ENCODE results near the gene PTPN23. TPM values are rescaled to one million over a fixed set of nuclear protein-coding genes. Genes with fewer than 3 reads are reported as not detected.

The PTPN23 gene
- total RNA-seq, 3 donors from 2014 or later, result 34.9 to 44.8 (median 42.2) TPM

- Mint-ChIP-seq H3K4me3 (no peak overlapping the region), H3K27me3 (ENCODE audit: low read depth) (no peaks in the 10 kb centered on the region), H3K4me1 (ENCODE audit: low read depth) (no peaks in the 10 kb centered on the region), H3K9me3 (no peaks in the 10 kb centered on the region), H3K36me3 (ENCODE audit: insufficient read depth) (peaks cover 25% of the 10 kb centered on the region)
- DNase-seq, result no peak
- ATAC-seq, result no peak
Measured at GRCh38 chr3:47414666-47415587, 34.1 kb downstream of the PTPN23 start.

GRCh38 chr3:47416041-47416440, 35.2 kb downstream of the PTPN23 start:
- peaks cover 25% of the 10 kb centered on the region for H3K36me3 Mint-ChIP-seq (ENCODE audit: insufficient read depth)
- no peak for ATAC-seq
- H3K9me3 Mint-ChIP-seq, result no peaks in the 10 kb centered on the region
- peaks cover 4% of the 10 kb centered on the region for H3K4me1 Mint-ChIP-seq (ENCODE audit: low read depth)
- no peaks in the 10 kb centered on the region for H3K27me3 Mint-ChIP-seq (ENCODE audit: low read depth)
- DNase-seq, result no peak
- H3K4me3 Mint-ChIP-seq, result no peak overlapping the region

GRCh38 chr3:47418167-47419082, 37.6 kb downstream of the PTPN23 start:
- ATAC-seq (no peak), DNase-seq (no peak)
- peaks cover 16% of the 10 kb centered on the region for H3K4me1 Mint-ChIP-seq (ENCODE audit: low read depth)
- peaks cover 18% of the 10 kb centered on the region for H3K36me3 Mint-ChIP-seq (ENCODE audit: insufficient read depth)
- no peak overlapping the region for H3K4me3 Mint-ChIP-seq
- H3K27me3 Mint-ChIP-seq (ENCODE audit: low read depth), result no peaks in the 10 kb centered on the region
- H3K9me3 Mint-ChIP-seq, result no peaks in the 10 kb centered on the region

- ATAC-seq, result no peak
- H3K4me1 Mint-ChIP-seq (ENCODE audit: low read depth), result peaks cover 16% of the 10 kb centered on the region
- no peaks in the 10 kb centered on the region for H3K27me3 Mint-ChIP-seq (ENCODE audit: low read depth)
- H3K4me3 Mint-ChIP-seq, result no peak overlapping the region
- no peaks in the 10 kb centered on the region for H3K9me3 Mint-ChIP-seq
- H3K36me3 Mint-ChIP-seq (ENCODE audit: insufficient read depth), result peaks cover 18% of the 10 kb centered on the region
- no peak for DNase-seq
Measured at GRCh38 chr3:47419083-47420043, 38.5 kb downstream of the PTPN23 start.

- DNase-seq (no peak), ATAC-seq (no peak)
- Mint-ChIP-seq H3K9me3 (no peaks in the 10 kb centered on the region), H3K27me3 (ENCODE audit: low read depth) (no peaks in the 10 kb centered on the region), H3K36me3 (ENCODE audit: insufficient read depth) (peaks cover 22% of the 10 kb centered on the region), H3K4me1 (ENCODE audit: low read depth) (peaks cover 16% of the 10 kb centered on the region), H3K4me3 (no peak overlapping the region)
Measured at GRCh38 chr3:47420044-47420430, 39.2 kb downstream of the PTPN23 start.

GRCh38 chr3:47420511-47421484, 40.0 kb downstream of the PTPN23 start:
- peak; percentile 90 to 94 for ATAC-seq
- no peaks in the 10 kb centered on the region for H3K27me3 Mint-ChIP-seq (ENCODE audit: low read depth)
- H3K36me3 Mint-ChIP-seq (ENCODE audit: insufficient read depth), result peaks cover 21% of the 10 kb centered on the region
- H3K4me1 Mint-ChIP-seq (ENCODE audit: low read depth), result peaks cover 16% of the 10 kb centered on the region
- H3K9me3 Mint-ChIP-seq, result no peaks in the 10 kb centered on the region
- peak overlapping the region; percentile 67 for H3K4me3 Mint-ChIP-seq
- peak; percentile 87 for DNase-seq

GRCh38 chr3:47421741-47422649, 41.2 kb downstream of the PTPN23 start:
- ATAC-seq (no peak), DNase-seq (no peak)
- peaks cover 16% of the 10 kb centered on the region for H3K4me1 Mint-ChIP-seq (ENCODE audit: low read depth)
- peaks cover 15% of the 10 kb centered on the region for H3K36me3 Mint-ChIP-seq (ENCODE audit: insufficient read depth)
- peak overlapping the region; percentile 67 for H3K4me3 Mint-ChIP-seq
- no peaks in the 10 kb centered on the region for H3K9me3 Mint-ChIP-seq
- H3K27me3 Mint-ChIP-seq (ENCODE audit: low read depth), result no peaks in the 10 kb centered on the region

- no peak for ATAC-seq
- Mint-ChIP-seq H3K9me3 (no peaks in the 10 kb centered on the region), H3K4me3 (no peak overlapping the region), H3K4me1 (ENCODE audit: low read depth) (peaks cover 16% of the 10 kb centered on the region), H3K27me3 (ENCODE audit: low read depth) (no peaks in the 10 kb centered on the region), H3K36me3 (ENCODE audit: insufficient read depth) (peaks cover 14% of the 10 kb centered on the region)
- DNase-seq, result no peak
Measured at GRCh38 chr3:47422743-47423142, 41.9 kb downstream of the PTPN23 start.

GRCh38 chr3:47423548-47424145, 42.8 kb downstream of the PTPN23 start:
- peaks cover 16% of the 10 kb centered on the region for H3K4me1 Mint-ChIP-seq (ENCODE audit: low read depth)
- no peaks in the 10 kb centered on the region for H3K9me3 Mint-ChIP-seq
- H3K4me3 Mint-ChIP-seq, result no peak overlapping the region
- ATAC-seq (no peak), DNase-seq (no peak)
- no peaks in the 10 kb centered on the region for H3K27me3 Mint-ChIP-seq (ENCODE audit: low read depth)
- H3K36me3 Mint-ChIP-seq (ENCODE audit: insufficient read depth), result peaks cover 17% of the 10 kb centered on the region

GRCh38 chr3:47424434-47425382, 43.9 kb downstream of the PTPN23 start:
- DNase-seq, result no peak

GRCh38 chr3:47425383-47425778, 44.6 kb downstream of the PTPN23 start:
- H3K9me3 Mint-ChIP-seq, result no peaks in the 10 kb centered on the region
- ATAC-seq (no peak), DNase-seq (no peak)
- peaks cover 16% of the 10 kb centered on the region for H3K4me1 Mint-ChIP-seq (ENCODE audit: low read depth)
- no peak overlapping the region for H3K4me3 Mint-ChIP-seq
- H3K27me3 Mint-ChIP-seq (ENCODE audit: low read depth), result no peaks in the 10 kb centered on the region
- peaks cover 24% of the 10 kb centered on the region for H3K36me3 Mint-ChIP-seq (ENCODE audit: insufficient read depth)

More at GRCh38 chr3:47424434-47425382, 43.9 kb downstream of the PTPN23 start:
- H3K9me3 Mint-ChIP-seq, result no peaks in the 10 kb centered on the region
- peaks cover 16% of the 10 kb centered on the region for H3K4me1 Mint-ChIP-seq (ENCODE audit: low read depth)
- no peak overlapping the region for H3K4me3 Mint-ChIP-seq
- ATAC-seq, result no peak
- H3K27me3 Mint-ChIP-seq (ENCODE audit: low read depth), result no peaks in the 10 kb centered on the region
- peaks cover 18% of the 10 kb centered on the region for H3K36me3 Mint-ChIP-seq (ENCODE audit: insufficient read depth)

Measured in activated T-cell treated with anti-CD3 and anti-CD28 coated beads, Interleukin-2, amount 50 U/mL, for 4 hours (primary cell).